Amniotic stem cell (primary cell): ENCODE data around the gene PLD2.
"Not testable (repeated sequence)": the region's sequence is repeated elsewhere in the genome, so short reads cannot be mapped to it uniquely, and the experiment has no call there.

ENCODE experiments used
- DNase-seq: peaks from one replicate; lab custom pipeline; 2025; lab: John Stamatoyannopoulos, UW

Gene PLD2

GRCh38 chr17:4836221-4836620 lies 29.3 kb downstream of the PLD2 start:
- no peak for DNase-seq

- DNase-seq = no peak
Measured at GRCh38 chr17:4837471-4838308, 30.7 kb downstream of the PLD2 start.

GRCh38 chr17:4838309-4838785 lies 31.4 kb downstream of the PLD2 start:
- no peak for DNase-seq

- DNase-seq = no peak
Measured at GRCh38 chr17:4839221-4839620, 32.3 kb downstream of the PLD2 start.

GRCh38 chr17:4839965-4840892 lies 33.3 kb downstream of the PLD2 start:
- DNase-seq = no peak

GRCh38 chr17:4840893-4841242 lies 33.9 kb downstream of the PLD2 start:
- no peak for DNase-seq

- no peak for DNase-seq
Measured at GRCh38 chr17:4842376-4842775, 35.4 kb downstream of the PLD2 start.

GRCh38 chr17:4843321-4844000 lies 36.5 kb downstream of the PLD2 start:
- DNase-seq = no peak

- DNase-seq = no peak
Measured at GRCh38 chr17:4845118-4845517, 38.2 kb downstream of the PLD2 start.

- DNase-seq = no peak
Measured at GRCh38 chr17:4846635-4847390, 39.9 kb downstream of the PLD2 start.

- peak; percentile 67 for DNase-seq
Measured at GRCh38 chr17:4849011-4849536, 42.1 kb downstream of the PLD2 start.

- no peak for DNase-seq
Measured at GRCh38 chr17:4850246-4850645, 43.3 kb downstream of the PLD2 start.

GRCh38 chr17:4851084-4851483 lies 44.1 kb downstream of the PLD2 start:
- DNase-seq = no peak

GRCh38 chr17:4852567-4853207 lies 45.7 kb downstream of the PLD2 start:
- DNase-seq = peak; percentile 25

- DNase-seq = no peak
Measured at GRCh38 chr17:4853208-4853671, 46.3 kb downstream of the PLD2 start.

- DNase-seq = no peak
Measured at GRCh38 chr17:4854111-4854681, 47.2 kb downstream of the PLD2 start.

- no peak for DNase-seq
Measured at GRCh38 chr17:4856271-4856936, 49.5 kb downstream of the PLD2 start.

GRCh38 chr17:4856937-4857314 lies 50.0 kb downstream of the PLD2 start:
- no peak for DNase-seq

GRCh38 chr17:4857347-4857746 lies 50.4 kb downstream of the PLD2 start:
- not testable (repeated sequence) for DNase-seq
